Activated CD8-positive, alpha-beta memory T cell treated with anti-CD3 and anti-CD28 coated beads, Interleukin-2, amount 50 U/mL, for 1 hour (primary cell): ENCODE results near the gene DRC3.
"Not testable (repeated sequence)": the region's sequence is repeated elsewhere in the genome, so short reads cannot be mapped to it uniquely, and the experiment has no call there.

Source experiments
- DNase-seq: peaks from one replicate; pipeline ENCODE4 v3.0.0-alpha.2; 2020; ENCODE audit errors: extremely low read depth

Gene DRC3

GRCh38 chr17:17994271-17995069 lies 21.8 kb downstream of the DRC3 start:
- DNase-seq, result no peak

GRCh38 chr17:17995887-17996286 lies 23.2 kb downstream of the DRC3 start:
- DNase-seq, result not testable (repeated sequence)

GRCh38 chr17:17998934-17999333 lies 26.3 kb downstream of the DRC3 start:
- no peak for DNase-seq

DNA sequence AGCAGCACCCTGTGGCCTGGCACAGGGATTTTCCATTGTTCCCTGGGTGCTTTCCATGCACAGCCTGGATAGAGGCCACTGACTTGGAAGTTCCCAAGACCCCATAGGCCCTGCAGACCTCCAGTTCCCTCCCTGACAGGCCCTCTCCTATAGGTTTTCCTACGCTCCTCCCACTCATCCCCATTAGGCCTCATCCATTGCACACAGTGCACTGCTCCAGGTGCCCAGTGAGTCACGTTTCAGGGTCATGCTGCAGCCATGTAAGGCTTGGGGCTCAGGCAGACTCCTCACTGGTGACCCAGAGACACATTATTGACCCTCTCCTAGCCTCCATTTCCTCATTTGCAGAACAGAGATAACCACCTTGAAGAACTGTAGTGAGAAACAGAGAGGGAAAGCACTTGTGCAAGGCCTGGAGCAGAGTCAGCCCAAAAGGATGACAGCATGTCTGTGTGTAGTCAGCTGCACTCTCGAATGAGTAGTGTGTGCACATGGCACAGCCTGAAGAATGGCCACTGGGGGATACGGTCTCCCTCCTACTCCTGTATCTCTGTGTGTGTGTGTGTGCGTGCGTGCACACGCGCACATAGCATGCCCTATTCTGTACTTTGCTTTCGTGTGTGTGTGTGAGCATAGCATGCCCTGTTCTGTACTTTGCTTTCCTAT lies 26.8 kb downstream of the DRC3 start:
- DNase-seq, result no peak

DNA sequence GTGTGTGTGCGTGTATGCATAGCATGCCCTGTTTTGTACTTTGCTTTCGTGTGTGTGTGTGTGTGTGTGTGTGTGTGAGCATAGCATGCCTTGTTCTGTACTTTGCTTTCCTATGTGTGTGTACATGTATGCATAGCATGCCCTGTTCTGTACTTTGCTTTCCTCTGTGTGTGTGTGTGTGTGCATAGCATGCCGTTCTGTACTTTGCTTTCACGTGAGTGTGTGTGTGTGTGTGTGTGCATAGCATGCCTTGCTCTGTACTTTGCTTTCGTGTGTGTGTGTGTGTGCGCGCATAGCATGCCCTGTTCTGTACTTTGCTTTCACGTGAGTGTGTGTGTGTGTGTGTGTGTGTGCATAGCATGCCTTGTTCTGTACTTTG lies 27.4 kb downstream of the DRC3 start:
- DNase-seq, result no peak

DNA sequence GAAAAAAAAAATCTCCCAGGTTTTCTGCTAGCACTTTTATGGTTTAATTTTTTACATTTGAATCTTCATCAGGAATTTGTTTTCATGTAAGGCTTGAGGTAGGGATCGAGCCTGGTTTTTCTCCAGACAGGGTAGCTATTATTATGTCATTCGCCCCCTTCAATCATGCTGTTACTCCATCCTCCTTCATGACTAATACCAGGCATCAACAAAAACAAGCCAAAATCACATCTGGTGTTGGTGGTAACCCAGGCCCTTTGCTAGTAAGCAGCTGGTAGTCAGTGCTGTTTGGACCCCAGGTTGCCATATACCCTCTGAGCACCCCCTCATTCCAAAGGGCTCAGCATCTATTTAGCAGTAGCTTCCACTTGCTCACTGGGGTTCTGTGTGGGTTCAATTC lies 29.5 kb downstream of the DRC3 start:
- DNase-seq, result no peak

DNA sequence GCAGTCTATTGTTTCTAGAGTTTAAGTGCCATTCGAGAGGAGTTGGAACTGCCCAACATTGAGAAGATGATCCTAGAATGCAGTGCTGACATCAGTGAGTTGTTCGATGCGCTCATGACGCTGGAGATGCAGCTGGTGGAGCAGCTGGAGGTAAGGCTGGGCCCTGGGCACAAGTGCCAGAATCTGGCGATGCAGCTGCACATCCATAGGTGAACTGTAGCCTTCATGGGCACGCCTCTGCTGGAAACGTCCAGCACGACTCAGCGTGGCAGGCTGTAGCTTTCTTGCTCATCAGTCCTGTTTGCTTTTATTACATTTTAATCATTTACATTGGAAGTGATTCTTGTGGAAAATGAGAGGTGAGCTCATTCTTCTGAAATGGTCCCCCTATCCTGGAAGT lies 31.7 kb downstream of the DRC3 start:
- no peak for DNase-seq

DNA sequence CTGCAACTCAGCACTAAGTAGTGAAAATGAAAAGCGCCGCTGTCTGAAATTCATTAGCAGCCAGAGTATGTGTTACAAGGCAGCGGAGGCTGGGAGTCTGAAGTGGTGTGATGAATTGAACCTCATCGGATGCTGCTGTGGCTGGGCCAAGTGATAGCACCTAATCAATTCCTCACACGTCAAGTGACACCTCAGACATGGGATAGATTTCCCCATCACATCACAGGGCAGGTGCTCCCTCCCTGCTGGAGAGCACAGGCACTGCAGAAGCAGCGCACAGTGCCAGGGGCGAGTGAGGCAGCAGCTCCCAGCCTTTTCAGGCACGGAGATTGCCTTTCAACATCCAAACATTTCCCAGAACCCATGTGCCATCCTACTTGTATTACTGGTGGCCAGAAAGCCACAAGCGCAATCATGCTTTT lies 32.2 kb downstream of the DRC3 start:
- DNase-seq, result no peak

GRCh38 chr17:18005496-18005895 lies 32.8 kb downstream of the DRC3 start:
- no peak for DNase-seq

- DNase-seq, result no peak
Observed at GRCh38 chr17:18006495-18007239, 34.0 kb downstream of the DRC3 start.

GRCh38 chr17:18008496-18009268 lies 36.0 kb downstream of the DRC3 start:
- DNase-seq, result no peak

GRCh38 chr17:18009609-18010420 lies 37.2 kb downstream of the DRC3 start:
- DNase-seq, result no peak

DNA sequence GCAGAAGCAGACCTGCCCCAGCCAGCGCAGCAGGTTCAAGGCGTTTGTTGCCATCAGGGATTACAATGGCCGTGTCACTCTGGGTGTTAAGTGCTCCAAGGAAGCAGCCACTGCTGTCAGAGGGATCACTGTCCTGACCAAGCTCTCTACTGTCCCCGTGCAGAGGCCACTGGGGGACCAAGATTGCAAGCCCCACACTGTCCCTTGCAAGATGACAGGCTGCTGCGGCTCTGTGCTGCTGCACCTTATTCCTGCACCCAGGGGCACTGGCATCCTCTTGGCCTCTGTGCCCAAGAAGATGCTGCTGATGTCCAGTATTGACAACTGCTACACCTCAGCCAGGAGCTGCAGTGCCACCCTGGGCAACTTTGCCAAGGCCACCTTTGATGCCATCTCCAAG lies 38.6 kb downstream of the DRC3 start:
- DNase-seq, result no peak

GRCh38 chr17:18014006-18014405 lies 41.3 kb downstream of the DRC3 start:
- no peak for DNase-seq

GRCh38 chr17:18015593-18015992 lies 42.9 kb downstream of the DRC3 start:
- no peak for DNase-seq

DNA sequence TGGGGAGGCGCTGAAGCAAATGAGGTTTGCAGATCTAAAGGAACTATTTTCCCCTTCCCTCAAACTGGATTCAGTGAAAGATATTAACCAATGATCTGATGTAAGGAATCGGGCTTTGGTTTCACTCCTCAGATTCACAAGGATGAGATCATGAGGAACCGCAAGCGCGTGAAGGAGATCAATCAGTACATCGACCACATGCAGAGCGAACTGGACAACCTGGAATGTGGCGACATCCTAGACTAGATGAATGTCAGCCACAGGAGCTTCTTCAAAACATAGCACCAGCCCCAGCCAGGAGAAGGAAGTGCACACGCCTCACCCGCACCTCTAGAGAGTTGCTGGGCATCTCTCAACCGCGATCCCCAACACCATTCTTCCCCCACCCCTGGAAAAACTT lies 43.8 kb downstream of the DRC3 start:
- DNase-seq, result no peak

- DNase-seq, result no peak
Observed at GRCh38 chr17:18017958-18018357, 45.3 kb downstream of the DRC3 start.

DNA sequence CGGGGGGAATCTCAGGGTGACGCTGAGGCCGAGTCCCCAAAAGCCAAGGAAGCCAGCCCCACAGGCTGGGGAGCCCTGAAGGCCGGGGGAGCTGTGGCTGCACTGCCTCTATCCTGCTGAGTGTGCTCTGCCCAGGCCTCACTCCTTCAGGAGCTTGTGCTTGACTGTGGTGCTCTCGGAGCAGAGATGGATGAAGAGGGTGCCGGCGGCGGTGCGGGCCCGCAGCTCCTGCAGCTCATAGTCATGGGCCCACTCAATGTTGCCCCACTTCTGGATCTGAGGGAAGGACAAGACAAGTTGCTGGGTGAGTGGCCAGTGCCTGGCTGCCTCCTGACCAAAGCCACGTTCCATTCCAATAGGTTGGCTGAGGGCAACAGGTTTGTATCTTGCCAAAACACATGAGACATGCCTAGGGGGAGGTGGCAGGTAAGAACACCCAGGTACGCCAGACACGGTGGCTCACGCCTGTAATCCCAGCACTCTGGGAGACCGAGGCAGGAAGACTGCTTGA lies 45.8 kb downstream of the DRC3 start:
- no peak for DNase-seq

DNA sequence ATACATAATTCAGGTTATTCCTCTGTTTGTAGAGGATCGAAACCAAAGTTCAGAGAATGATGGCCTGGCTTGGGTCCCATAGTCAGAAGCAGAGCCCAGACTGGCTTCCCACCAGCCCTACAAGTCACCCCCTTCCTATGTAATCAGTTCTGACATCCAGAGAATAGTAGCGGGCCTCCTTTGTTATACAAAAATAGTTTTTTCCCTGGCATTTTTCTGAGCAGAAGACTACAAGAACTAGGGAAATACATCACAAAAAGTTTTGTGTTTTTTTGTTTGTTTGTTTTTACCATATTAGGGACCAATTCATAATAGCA lies 47.1 kb downstream of the DRC3 start:
- DNase-seq, result no peak

DNA sequence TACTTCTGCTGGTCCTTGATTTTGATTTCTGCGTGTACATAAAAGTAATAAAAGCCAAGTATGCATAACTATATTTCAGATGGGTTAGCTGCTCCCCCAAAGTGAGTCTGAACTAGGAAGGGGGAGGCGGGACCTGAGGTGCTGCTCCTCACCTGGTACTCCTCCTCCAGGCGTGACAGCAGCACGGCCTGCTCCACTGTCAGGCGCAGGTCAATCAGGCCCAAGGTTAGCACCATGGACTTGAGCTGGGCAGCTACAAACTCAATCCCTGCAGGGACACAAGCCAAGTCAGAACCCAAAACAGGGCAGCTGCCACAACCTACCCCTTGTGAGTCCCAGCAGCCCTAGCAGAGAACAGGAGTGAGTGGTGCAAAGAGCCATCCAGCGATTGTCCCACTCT lies 48.3 kb downstream of the DRC3 start:
- DNase-seq, result no peak

DNA sequence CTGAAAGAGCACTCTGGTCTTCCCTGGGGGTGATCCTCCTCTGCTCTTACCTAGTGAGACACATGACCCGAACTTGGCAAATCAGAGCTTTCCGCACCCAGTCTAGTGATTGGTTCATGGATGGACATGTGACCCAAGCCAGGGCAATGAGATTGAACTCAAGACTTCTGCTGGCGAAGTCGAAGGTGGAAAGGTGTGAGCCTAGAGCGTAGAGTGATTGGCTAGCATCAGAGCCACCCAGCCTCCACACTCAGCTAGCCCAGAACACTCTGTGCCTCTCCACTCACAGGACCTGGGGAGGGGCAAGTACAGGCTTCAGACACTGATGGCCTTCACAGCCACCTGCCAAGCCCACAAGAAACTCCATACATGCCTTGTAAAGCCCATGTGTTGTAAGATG lies 48.7 kb downstream of the DRC3 start:
- no peak for DNase-seq
